Measurements from ENCODE around the gene TRIM52.
A peak's percentile ranks its signal among the peaks of the same experiment; 100 is the strongest.

Gene TRIM52

GRCh38 chr5:181220178-181220515 is 40.8 kb downstream of the TRIM52 start:
- TF ChIP-seq MAX (IDR thresholded peaks at IDR 0.05), result no peak
- TF ChIP-seq NFIC (IDR thresholded peaks at IDR 0.05), result no peak
- TF ChIP-seq RAD21 (IDR thresholded peaks at IDR 0.05; ENCODE audit: low read depth), result no peak
- no peak for TF ChIP-seq CEBPB (IDR thresholded peaks at IDR 0.05)
- no peak for TF ChIP-seq YY1 (IDR thresholded peaks at IDR 0.05; ENCODE audit: low read depth)

- no peak for TF ChIP-seq RAD21 (IDR thresholded peaks at IDR 0.05; ENCODE audit: low read depth)
- TF ChIP-seq EGR1 (IDR thresholded peaks at IDR 0.05), result no peak
- TF ChIP-seq TEAD4 (IDR thresholded peaks at IDR 0.05), result no peak
- no peak for TF ChIP-seq CREB1 (IDR thresholded peaks at IDR 0.05; ENCODE audit: low read depth)
- no peak for TF ChIP-seq EP300 (IDR thresholded peaks at IDR 0.05; ENCODE audit: borderline replicate concordance)
- TF ChIP-seq TAF1 (IDR thresholded peaks at IDR 0.05; ENCODE audit: low read depth), result no peak
- TF ChIP-seq ZBTB7A (IDR thresholded peaks at IDR 0.05; ENCODE audit: low read depth), result no peak
- no peak for TF ChIP-seq YY1 (IDR thresholded peaks at IDR 0.05; ENCODE audit: low read depth)
These were observed 41.4 kb downstream of the TRIM52 start for GRCh38 chr5:181219262-181220177.

- TF ChIP-seq REST (IDR thresholded peaks at IDR 0.05; ENCODE audit: low read depth), result no peak
- no peak for TF ChIP-seq RAD21 (IDR thresholded peaks at IDR 0.05; ENCODE audit: low read depth)
- no peak for TF ChIP-seq FOXM1 (IDR thresholded peaks at IDR 0.05; ENCODE audit: borderline replicate concordance, low read depth)
- TF ChIP-seq TCF12 (IDR thresholded peaks at IDR 0.05; ENCODE audit: low read depth), result no peak
These were observed 42.2 kb downstream of the TRIM52 start for GRCh38 chr5:181218795-181219124.

GRCh38 chr5:181217803-181218062 is 43.2 kb downstream of the TRIM52 start:
- TF ChIP-seq TAF1 (IDR thresholded peaks at IDR 0.05; ENCODE audit: low read depth) (0 out of 2 replicates have a peak, but pooled peaks have one; percentile 54), TEAD4 (IDR thresholded peaks at IDR 0.05) (no peak), TCF12 (IDR thresholded peaks at IDR 0.05; ENCODE audit: low read depth) (0 out of 2 replicates have a peak, but pooled peaks have one; percentile 48)

- TF ChIP-seq NFIC (IDR thresholded peaks at IDR 0.05) (no peak), EP300 (IDR thresholded peaks at IDR 0.05; ENCODE audit: borderline replicate concordance) (no peak), MAX (IDR thresholded peaks at IDR 0.05) (peak; percentile 55; the same call in 1 of the 2 replicates)
These were observed 43.7 kb downstream of the TRIM52 start for GRCh38 chr5:181217111-181217802.

- no peak for TF ChIP-seq CREB1 (IDR thresholded peaks at IDR 0.05; ENCODE audit: low read depth)
- TF ChIP-seq TEAD4 (IDR thresholded peaks at IDR 0.05), result no peak
- no peak for TF ChIP-seq CEBPB (IDR thresholded peaks at IDR 0.05)
These were observed 44.6 kb downstream of the TRIM52 start for GRCh38 chr5:181215997-181216989.

GRCh38 chr5:181212934-181213333 is 48.0 kb downstream of the TRIM52 start:
- TF ChIP-seq CEBPB (IDR thresholded peaks at IDR 0.05) (no peak), FOXM1 (IDR thresholded peaks at IDR 0.05; ENCODE audit: borderline replicate concordance, low read depth) (no peak), REST (IDR thresholded peaks at IDR 0.05; ENCODE audit: low read depth) (no peak), ZBTB7A (IDR thresholded peaks at IDR 0.05; ENCODE audit: low read depth) (no peak), YY1 (IDR thresholded peaks at IDR 0.05; ENCODE audit: low read depth) (no peak), EGR1 (IDR thresholded peaks at IDR 0.05) (no peak), CREB1 (IDR thresholded peaks at IDR 0.05; ENCODE audit: low read depth) (no peak), TEAD4 (IDR thresholded peaks at IDR 0.05) (no peak), RAD21 (IDR thresholded peaks at IDR 0.05; ENCODE audit: low read depth) (no peak)

Measured in Ishikawa (cell line).